ENCODE results near the gene MRPL55. TPM values are rescaled to one million over a fixed set of nuclear protein-coding genes. Genes with fewer than 3 reads are reported as not detected.

The MRPL55 gene
- total and polyA plus RNA-seq, 2 of the 13 experiments (the other 11 are each of a cell fraction or from before 2014, with no cell fraction given), result 58.6 to 92.9 TPM

DNA sequence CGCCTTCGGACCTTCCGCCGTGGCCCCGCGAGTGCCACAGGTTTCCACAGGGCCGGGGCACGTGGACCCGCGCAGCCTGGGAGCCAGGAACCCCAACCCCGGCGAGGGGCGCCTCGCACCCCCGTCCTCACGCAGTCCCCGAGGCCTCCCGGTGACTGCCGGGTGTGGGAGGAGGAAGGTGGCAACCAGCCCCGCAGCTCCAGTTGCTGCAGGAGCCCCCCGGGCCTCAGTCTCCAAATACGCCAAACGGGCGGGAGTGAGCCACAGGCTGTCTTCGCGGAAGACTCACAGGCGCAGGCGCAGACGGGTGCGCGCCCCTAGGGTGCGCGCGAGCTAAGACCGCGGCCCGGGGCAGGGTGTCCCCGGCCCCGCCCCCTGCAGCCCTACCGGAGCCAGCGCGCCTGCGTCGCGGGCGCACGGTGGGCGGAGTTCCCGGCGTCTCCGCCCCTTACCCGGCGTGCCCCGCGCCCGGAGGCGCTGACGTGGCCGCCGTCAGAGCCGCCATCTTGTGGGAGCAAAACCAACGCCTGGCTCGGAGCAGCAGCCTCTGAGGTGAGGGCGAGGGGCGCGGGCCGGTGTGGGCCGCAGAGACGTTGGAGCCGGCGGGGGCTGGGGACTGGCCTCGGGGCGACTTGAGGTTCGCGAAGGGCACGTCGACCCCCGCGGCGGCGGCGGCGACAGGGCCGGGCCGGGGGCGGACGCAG, 26.7 kb downstream of the MRPL55 start, which contains the start of gene ARF1 (continued):
- TF ChIP-seq, protein P1, sequence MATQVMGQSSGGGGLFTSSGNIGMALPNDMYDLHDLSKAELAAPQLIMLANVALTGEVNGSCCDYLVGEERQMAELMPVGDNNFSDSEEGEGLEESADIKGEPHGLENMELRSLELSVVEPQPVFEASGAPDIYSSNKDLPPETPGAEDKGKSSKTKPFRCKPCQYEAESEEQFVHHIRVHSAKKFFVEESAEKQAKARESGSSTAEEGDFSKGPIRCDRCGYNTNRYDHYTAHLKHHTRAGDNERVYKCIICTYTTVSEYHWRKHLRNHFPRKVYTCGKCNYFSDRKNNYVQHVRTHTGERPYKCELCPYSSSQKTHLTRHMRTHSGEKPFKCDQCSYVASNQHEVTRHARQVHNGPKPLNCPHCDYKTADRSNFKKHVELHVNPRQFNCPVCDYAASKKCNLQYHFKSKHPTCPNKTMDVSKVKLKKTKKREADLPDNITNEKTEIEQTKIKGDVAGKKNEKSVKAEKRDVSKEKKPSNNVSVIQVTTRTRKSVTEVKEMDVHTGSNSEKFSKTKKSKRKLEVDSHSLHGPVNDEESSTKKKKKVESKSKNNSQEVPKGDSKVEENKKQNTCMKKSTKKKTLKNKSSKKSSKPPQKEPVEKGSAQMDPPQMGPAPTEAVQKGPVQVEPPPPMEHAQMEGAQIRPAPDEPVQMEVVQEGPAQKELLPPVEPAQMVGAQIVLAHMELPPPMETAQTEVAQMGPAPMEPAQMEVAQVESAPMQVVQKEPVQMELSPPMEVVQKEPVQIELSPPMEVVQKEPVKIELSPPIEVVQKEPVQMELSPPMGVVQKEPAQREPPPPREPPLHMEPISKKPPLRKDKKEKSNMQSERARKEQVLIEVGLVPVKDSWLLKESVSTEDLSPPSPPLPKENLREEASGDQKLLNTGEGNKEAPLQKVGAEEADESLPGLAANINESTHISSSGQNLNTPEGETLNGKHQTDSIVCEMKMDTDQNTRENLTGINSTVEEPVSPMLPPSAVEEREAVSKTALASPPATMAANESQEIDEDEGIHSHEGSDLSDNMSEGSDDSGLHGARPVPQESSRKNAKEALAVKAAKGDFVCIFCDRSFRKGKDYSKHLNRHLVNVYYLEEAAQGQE (IDR thresholded peaks at IDR 0.05; ENCODE audit: borderline replicate concordance in 1 of 2, low read depth in 1 of 2, low read length in 2 of 2), result no peak
- TF ChIP-seq RFX5 (IDR thresholded peaks at IDR 0.05; ENCODE audit: low read depth, low read length), result no peak
- peak; percentile 78; the same call in 1 of the 2 replicates for TF ChIP-seq IRX3 (CRISPR knock-in tag; IDR thresholded peaks at IDR 0.05; ENCODE audit: borderline replicate concordance, low read depth)
- TF ChIP-seq, protein P2, sequence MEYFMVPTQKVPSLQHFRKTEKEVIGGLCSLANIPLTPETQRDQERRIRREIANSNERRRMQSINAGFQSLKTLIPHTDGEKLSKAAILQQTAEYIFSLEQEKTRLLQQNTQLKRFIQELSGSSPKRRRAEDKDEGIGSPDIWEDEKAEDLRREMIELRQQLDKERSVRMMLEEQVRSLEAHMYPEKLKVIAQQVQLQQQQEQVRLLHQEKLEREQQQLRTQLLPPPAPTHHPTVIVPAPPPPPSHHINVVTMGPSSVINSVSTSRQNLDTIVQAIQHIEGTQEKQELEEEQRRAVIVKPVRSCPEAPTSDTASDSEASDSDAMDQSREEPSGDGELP (IDR thresholded peaks at IDR 0.05; ENCODE audit: borderline replicate concordance, low read depth), result no peak
- TF ChIP-seq RXRA (CRISPR knock-in tag; IDR thresholded peaks at IDR 0.05), result no peak
- TF ChIP-seq SP2 (CRISPR knock-in tag; IDR thresholded peaks at IDR 0.05), result no peak
- TF ChIP-seq DPF2 (CRISPR knock-in tag; IDR thresholded peaks at IDR 0.05; ENCODE audit: borderline replicate concordance, low read depth), result no peak
- no peak for TF ChIP-seq NFIC (IDR thresholded peaks at IDR 0.05; ENCODE audit: low read length)
- no peak for TF ChIP-seq ZNF530 (CRISPR knock-in tag; IDR thresholded peaks at IDR 0.05; ENCODE audit: low read depth)
- TF ChIP-seq, protein P3, sequence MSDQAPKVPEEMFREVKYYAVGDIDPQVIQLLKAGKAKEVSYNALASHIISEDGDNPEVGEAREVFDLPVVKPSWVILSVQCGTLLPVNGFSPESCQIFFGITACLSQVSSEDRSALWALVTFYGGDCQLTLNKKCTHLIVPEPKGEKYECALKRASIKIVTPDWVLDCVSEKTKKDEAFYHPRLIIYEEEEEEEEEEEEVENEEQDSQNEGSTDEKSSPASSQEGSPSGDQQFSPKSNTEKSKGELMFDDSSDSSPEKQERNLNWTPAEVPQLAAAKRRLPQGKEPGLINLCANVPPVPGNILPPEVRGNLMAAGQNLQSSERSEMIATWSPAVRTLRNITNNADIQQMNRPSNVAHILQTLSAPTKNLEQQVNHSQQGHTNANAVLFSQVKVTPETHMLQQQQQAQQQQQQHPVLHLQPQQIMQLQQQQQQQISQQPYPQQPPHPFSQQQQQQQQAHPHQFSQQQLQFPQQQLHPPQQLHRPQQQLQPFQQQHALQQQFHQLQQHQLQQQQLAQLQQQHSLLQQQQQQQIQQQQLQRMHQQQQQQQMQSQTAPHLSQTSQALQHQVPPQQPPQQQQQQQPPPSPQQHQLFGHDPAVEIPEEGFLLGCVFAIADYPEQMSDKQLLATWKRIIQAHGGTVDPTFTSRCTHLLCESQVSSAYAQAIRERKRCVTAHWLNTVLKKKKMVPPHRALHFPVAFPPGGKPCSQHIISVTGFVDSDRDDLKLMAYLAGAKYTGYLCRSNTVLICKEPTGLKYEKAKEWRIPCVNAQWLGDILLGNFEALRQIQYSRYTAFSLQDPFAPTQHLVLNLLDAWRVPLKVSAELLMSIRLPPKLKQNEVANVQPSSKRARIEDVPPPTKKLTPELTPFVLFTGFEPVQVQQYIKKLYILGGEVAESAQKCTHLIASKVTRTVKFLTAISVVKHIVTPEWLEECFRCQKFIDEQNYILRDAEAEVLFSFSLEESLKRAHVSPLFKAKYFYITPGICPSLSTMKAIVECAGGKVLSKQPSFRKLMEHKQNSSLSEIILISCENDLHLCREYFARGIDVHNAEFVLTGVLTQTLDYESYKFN (CRISPR knock-in tag; conservative IDR thresholded peaks at IDR 0.05), result 0 out of 2 replicates have a peak, but pooled peaks have one; percentile 11
- TF ChIP-seq, protein P4, sequence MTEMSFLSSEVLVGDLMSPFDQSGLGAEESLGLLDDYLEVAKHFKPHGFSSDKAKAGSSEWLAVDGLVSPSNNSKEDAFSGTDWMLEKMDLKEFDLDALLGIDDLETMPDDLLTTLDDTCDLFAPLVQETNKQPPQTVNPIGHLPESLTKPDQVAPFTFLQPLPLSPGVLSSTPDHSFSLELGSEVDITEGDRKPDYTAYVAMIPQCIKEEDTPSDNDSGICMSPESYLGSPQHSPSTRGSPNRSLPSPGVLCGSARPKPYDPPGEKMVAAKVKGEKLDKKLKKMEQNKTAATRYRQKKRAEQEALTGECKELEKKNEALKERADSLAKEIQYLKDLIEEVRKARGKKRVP (CRISPR knock-in tag; IDR thresholded peaks at IDR 0.05), result 0 out of 4 replicates have a peak, but pooled peaks of 1 of the 2 experiments have one; percentile 11
- TF ChIP-seq FOSL1 (CRISPR knock-in tag; IDR thresholded peaks at IDR 0.05; ENCODE audit: borderline replicate concordance), result no peak
- TF ChIP-seq, protein P5, sequence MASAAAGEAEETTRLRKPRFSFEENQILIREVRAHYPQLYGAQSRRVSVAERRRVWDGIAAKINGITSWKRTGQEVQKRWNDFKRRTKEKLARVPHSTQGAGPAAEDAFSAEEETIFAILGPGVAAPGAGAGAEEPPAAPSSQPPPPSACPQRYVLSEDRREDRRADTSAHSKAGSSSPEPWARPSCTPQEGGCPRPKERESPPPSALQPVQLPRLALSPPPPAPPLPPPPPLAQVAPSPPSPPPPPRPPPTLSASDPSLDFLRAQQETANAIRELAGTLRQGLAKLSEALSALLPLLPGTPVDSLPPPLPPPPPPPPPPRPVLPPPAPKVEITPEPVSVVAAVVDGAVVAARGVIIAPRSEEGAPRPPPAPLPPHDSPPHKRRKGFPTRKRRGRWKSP (CRISPR knock-in tag; IDR thresholded peaks at IDR 0.05), result peak; percentile 28; the same call in 1 of the 2 replicates
- TF ChIP-seq ZNF296 (CRISPR knock-in tag; conservative IDR thresholded peaks at IDR 0.05), result no peak
- no peak for TF ChIP-seq EEA1 (CRISPR knock-in tag; IDR thresholded peaks at IDR 0.05; ENCODE audit: borderline replicate concordance)
- TF ChIP-seq ZEB1 (IDR thresholded peaks at IDR 0.05; ENCODE audit: insufficient replicate concordance, low read depth), result no peak
- TF ChIP-seq KLF15 (CRISPR knock-in tag; IDR thresholded peaks at IDR 0.05; ENCODE audit: borderline replicate concordance), result peak; percentile 63; the same call in 1 of the 2 replicates
- TF ChIP-seq MAFF (IDR thresholded peaks at IDR 0.05; ENCODE audit: low read depth, low read length), result no peak

Data from HepG2 (cell line).